DOHH2 (cell line): ENCODE measurements around the gene SOX18.

Source experiments
- H3F3A ChIP-seq: fragments of 200-600 bp; sonication (generic), shearing (Covaris generic); 2 replicates; pipeline ENCODE4 v1.6.0; 2016; ENCODE audit warnings: antibody characterized with exemption, mild to moderate bottlenecking; ENCODE audit not compliant: control insufficient read depth, insufficient read depth
- H3K27ac ChIP-seq: fragments of 200-600 bp; sonication (generic); 2 replicates; pipeline ENCODE4 v1.5.1; 2014; ENCODE audit warnings: low read depth, mild to moderate bottlenecking, low read length, moderate library complexity
- H3K27me3 ChIP-seq: fragments of 200-600 bp; sonication (generic); 2 replicates; pipeline ENCODE4 v1.6.1; 2014; ENCODE audit warnings: mild to moderate bottlenecking, low read length, mixed read lengths; ENCODE audit not compliant: control insufficient read depth
- H3K36me3 ChIP-seq: fragments of 200-600 bp; sonication (generic); 2 replicates; pipeline ENCODE4 v1.6.1; 2014; ENCODE audit warnings: mild to moderate bottlenecking, low read length, moderate library complexity, mixed read lengths; ENCODE audit not compliant: control insufficient read depth
- H3K4me1 ChIP-seq: fragments of 200-600 bp; sonication (generic); 2 replicates; pipeline ENCODE4 v1.6.1; 2014; ENCODE audit warnings: mild to moderate bottlenecking, low read length, mixed read lengths; ENCODE audit not compliant: control insufficient read depth
- H3K4me2 ChIP-seq: fragments of 200-600 bp; sonication (generic); 2 replicates; pipeline ENCODE4 v1.6.0; 2014; ENCODE audit warnings: mild to moderate bottlenecking, low read length, moderate library complexity
- H3K4me3 ChIP-seq: fragments of 200-600 bp; sonication (generic); 2 replicates; pipeline ENCODE4 v1.5.1; 2014; ENCODE audit warnings: mild to moderate bottlenecking, low read length, mixed read lengths
- H3K79me2 ChIP-seq: fragments of 200-600 bp; sonication (generic); 2 replicates; pipeline ENCODE4 v1.6.1; 2014; ENCODE audit warnings: mild to moderate bottlenecking, low read length, mixed read lengths; ENCODE audit not compliant: control insufficient read depth
- H3K9me2 ChIP-seq: fragments of 200-600 bp; sonication (generic); replicated peaks from 2 replicates; pipeline ENCODE4 v1.6.1; 2014; ENCODE audit warnings: mild to moderate bottlenecking, low read length, mixed read lengths; ENCODE audit not compliant: control insufficient read depth
- H3K9me3 ChIP-seq: fragments of 200-600 bp; sonication (generic); 2 replicates; pipeline ENCODE4 v1.6.1; 2014; ENCODE audit warnings: antibody characterized with exemption, low read length, mixed read lengths; ENCODE audit not compliant: control insufficient read depth, insufficient read depth
- H4K20me1 ChIP-seq: fragments of 200-600 bp; sonication (generic); 2 replicates; pipeline ENCODE4 v1.6.0; 2014; ENCODE audit warnings: low read depth, mild to moderate bottlenecking, antibody characterized with exemption, low read length, moderate library complexity; ENCODE audit not compliant: control insufficient read depth, insufficient read depth
- EZH2phosphoT487 ChIP-seq: fragments of 200-600 bp; sonication (generic); IDR thresholded peaks from 2 replicates; pipeline ENCODE4 v1.6.1; 2017; ENCODE audit warnings: borderline replicate concordance, mild to moderate bottlenecking, antibody characterized with exemption, low read length, moderate library complexity, mixed read lengths
- TF ChIP-seq, protein P1 (sequence below): fragments of 200-600 bp; sonication (generic); IDR thresholded peaks from one replicate; pipeline ENCODE4 v1.5.1; 2014; ENCODE audit warnings: antibody characterized with exemption, mild to moderate bottlenecking, low read depth, low read length; ENCODE audit not compliant: poor library complexity, severe bottlenecking

The SOX18 gene

DNA sequence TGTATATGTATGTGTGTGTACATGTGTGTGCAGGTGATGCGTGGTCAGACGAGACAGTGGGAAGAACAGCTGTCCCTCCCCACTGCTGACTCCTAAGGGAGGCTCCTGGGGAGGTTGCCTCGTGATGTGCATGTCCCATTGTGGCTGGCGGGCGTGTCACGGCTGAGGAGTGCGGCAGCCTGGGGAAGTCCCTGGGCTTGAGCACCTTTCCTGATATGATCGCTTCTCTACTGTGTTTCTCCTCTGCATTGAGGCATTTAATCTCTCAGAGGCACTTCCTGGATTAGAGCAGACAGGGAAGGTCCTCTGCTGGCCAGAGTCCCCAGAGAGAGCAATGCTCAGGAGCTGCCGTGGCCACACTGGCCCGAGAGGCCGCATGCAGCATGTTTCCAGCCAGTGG, 46.5 kb upstream of the SOX18 start:
- H3K9me2 ChIP-seq = no peaks in the 10 kb centered on the region
- peaks cover 8% of the 10 kb centered on the region; the same call in 1 of the 2 replicates for H3K9me3 ChIP-seq
- H3F3A ChIP-seq = peaks cover 4% of the 10 kb centered on the region; the same call in 1 of the 2 replicates
- H3K79me2 ChIP-seq = no peaks in the 10 kb centered on the region
- no peaks in the 10 kb centered on the region for H4K20me1 ChIP-seq
- H3K27me3 ChIP-seq = no peaks in the 10 kb centered on the region
- H3K4me1 ChIP-seq = peaks cover 20% of the 10 kb centered on the region
- no peak overlapping the region for H3K27ac ChIP-seq
- H3K4me2 ChIP-seq = no peak overlapping the region
- H3K4me3 ChIP-seq = no peak overlapping the region
- no peak for TF ChIP-seq EZH2phosphoT487
- TF ChIP-seq, protein P1, sequence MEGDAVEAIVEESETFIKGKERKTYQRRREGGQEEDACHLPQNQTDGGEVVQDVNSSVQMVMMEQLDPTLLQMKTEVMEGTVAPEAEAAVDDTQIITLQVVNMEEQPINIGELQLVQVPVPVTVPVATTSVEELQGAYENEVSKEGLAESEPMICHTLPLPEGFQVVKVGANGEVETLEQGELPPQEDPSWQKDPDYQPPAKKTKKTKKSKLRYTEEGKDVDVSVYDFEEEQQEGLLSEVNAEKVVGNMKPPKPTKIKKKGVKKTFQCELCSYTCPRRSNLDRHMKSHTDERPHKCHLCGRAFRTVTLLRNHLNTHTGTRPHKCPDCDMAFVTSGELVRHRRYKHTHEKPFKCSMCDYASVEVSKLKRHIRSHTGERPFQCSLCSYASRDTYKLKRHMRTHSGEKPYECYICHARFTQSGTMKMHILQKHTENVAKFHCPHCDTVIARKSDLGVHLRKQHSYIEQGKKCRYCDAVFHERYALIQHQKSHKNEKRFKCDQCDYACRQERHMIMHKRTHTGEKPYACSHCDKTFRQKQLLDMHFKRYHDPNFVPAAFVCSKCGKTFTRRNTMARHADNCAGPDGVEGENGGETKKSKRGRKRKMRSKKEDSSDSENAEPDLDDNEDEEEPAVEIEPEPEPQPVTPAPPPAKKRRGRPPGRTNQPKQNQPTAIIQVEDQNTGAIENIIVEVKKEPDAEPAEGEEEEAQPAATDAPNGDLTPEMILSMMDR = no peak
- H3K36me3 ChIP-seq = no peaks in the 10 kb centered on the region

DNA sequence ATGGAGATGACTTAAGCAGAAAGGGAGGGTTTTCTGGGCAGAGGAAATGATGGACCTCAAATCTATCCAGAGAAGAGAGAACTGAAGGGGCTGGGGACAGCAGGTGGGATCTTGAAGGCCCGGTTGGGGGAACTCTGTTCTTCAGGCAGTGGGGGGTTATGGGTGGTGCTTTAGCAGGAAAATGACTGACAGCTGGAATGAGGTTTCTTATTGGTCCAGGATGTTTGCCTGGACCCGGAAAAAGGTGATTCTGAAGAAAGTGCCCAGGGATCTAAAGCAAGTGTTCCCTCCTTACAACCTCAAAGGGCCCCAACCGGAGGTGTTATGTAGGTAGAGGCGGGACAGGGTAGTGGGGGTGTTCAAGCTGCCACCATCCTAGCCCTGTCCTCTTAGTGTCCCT, 46.0 kb upstream of the SOX18 start:
- H3K27ac ChIP-seq = no peak overlapping the region
- no peak for TF ChIP-seq EZH2phosphoT487
- TF ChIP-seq, protein P1 = no peak
- H3K4me2 ChIP-seq = no peak overlapping the region
- no peaks in the 10 kb centered on the region for H3K79me2 ChIP-seq
- H3K36me3 ChIP-seq = no peaks in the 10 kb centered on the region
- no peaks in the 10 kb centered on the region for H3K27me3 ChIP-seq
- H3K4me1 ChIP-seq = peaks cover 16% of the 10 kb centered on the region
- peaks cover 2% of the 10 kb centered on the region; the same call in 1 of the 2 replicates for H3F3A ChIP-seq
- no peak overlapping the region for H3K4me3 ChIP-seq
- H4K20me1 ChIP-seq = no peaks in the 10 kb centered on the region
- peaks cover 8% of the 10 kb centered on the region; the same call in 1 of the 2 replicates for H3K9me3 ChIP-seq
- no peaks in the 10 kb centered on the region for H3K9me2 ChIP-seq

DNA sequence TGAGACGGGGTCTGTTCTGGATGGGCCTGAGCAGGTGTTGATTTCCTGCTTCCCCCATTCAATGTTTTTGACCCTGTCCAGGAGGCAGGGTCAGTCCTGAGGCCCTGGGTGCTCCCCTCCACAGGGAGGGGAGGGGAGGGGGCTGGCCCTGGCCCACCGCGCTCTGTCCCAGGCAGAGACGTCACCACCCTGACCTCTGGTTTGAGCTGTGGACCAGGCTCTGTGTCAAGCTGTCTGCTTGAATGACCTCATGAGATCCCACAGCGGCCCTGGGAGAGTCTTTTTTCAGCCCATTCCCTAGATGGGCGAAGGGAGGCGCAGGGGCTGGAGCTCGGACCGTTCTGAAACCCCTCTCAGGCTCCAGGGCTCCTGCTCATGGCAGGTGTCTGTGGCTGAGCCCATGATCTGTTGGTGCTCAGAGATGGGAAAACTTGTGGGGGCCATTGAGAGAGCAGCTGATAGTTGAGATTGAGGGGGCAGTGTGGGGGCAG, 43.6 kb upstream of the SOX18 start:
- H3K4me3 ChIP-seq = no peak overlapping the region

More for the DNA sequence above, 43.6 kb upstream of the SOX18 start:
- TF ChIP-seq EZH2phosphoT487 = no peak
- TF ChIP-seq, protein P1 = no peak
- no peak overlapping the region for H3K27ac ChIP-seq
- peaks cover 3% of the 10 kb centered on the region; the same call in 1 of the 2 replicates for H3K27me3 ChIP-seq
- peaks cover 8% of the 10 kb centered on the region; the same call in 1 of the 2 replicates for H3K9me3 ChIP-seq
- no peak overlapping the region for H3K4me2 ChIP-seq
- H3F3A ChIP-seq = no peaks in the 10 kb centered on the region
- no peaks in the 10 kb centered on the region for H3K79me2 ChIP-seq
- no peaks in the 10 kb centered on the region for H3K4me1 ChIP-seq
- H3K9me2 ChIP-seq = no peaks in the 10 kb centered on the region
- no peaks in the 10 kb centered on the region for H3K36me3 ChIP-seq
- H4K20me1 ChIP-seq = no peaks in the 10 kb centered on the region
